CD4-positive, CD25-positive, alpha-beta regulatory T cell (primary cell): ENCODE data around the gene RAI14. TPM values are rescaled to one million over a fixed set of nuclear protein-coding genes. Genes with fewer than 3 reads are reported as not detected.
"Not testable (repeated sequence)": the region's sequence is repeated elsewhere in the genome, so short reads cannot be mapped to it uniquely, and the experiment has no call there.

Experiments
- ATAC-seq, 2 donors: fragments of 150-1000 bp; cut with Tn5 transposase; one replicate each; pipeline ENCODE4 v1.10.0; 2021; ENCODE audit warnings: low read depth in 2 of 2, moderate number of reproducible peaks in 2 of 2, moderate library complexity in 1 of 2
- DNase-seq, 3 donors: peaks; one replicate each; pipeline versions ENCODE4 v3.0.0 to v3.0.0-alpha.2; 2012 to 2022; ENCODE audit warnings: mixed read lengths in 1 of 3
- H3K27ac ChIP-seq: one replicate; pipeline ENCODE4 v1.7.0; 2013; ENCODE audit warnings: mild to moderate bottlenecking, low read length; ENCODE audit not compliant: insufficient read depth, poor library complexity, severe bottlenecking
- H3K27me3 ChIP-seq: one replicate; pipeline ENCODE4 v1.7.0; 2013; ENCODE audit warnings: low read length; ENCODE audit not compliant: control insufficient read depth, insufficient read depth
- H3K36me3 ChIP-seq: one replicate; pipeline ENCODE4 v1.7.0; 2013; ENCODE audit warnings: mild to moderate bottlenecking, low read length, moderate library complexity; ENCODE audit not compliant: control insufficient read depth, insufficient read depth
- H3K4me1 ChIP-seq: 2 replicates; pipeline ENCODE4 v1.7.0; 2013; ENCODE audit warnings: mild to moderate bottlenecking, low read length; ENCODE audit not compliant: insufficient read depth, control insufficient read depth, poor library complexity, severe bottlenecking
- H3K4me3 ChIP-seq: one replicate; pipeline ENCODE4 v1.7.0; 2013; ENCODE audit warnings: low read depth, mild to moderate bottlenecking, low read length, moderate library complexity
- H3K9me3 ChIP-seq, 2 experiments: 1 replicate in 1 of 2; 2 replicates in 1 of 2; pipeline ENCODE4 v1.7.0; 2013; ENCODE audit warnings: low read length in 2 of 2, mild to moderate bottlenecking in 1 of 2, moderate library complexity in 1 of 2; ENCODE audit not compliant: control insufficient read depth in 2 of 2
- H3K27ac Mint-ChIP-seq, 3 donors: one replicate each; pipeline ENCODE4 v1.8.0; 2020 to 2022; ENCODE audit warnings: mild to moderate bottlenecking in 3 of 3, mixed read lengths in 3 of 3, moderate library complexity in 2 of 3
- H3K27me3 Mint-ChIP-seq: one replicate; pipeline ENCODE4 v1.8.0; 2022; ENCODE audit warnings: mild to moderate bottlenecking, mixed read lengths
- H3K36me3 Mint-ChIP-seq: one replicate; pipeline ENCODE4 v1.8.0; 2020; ENCODE audit warnings: mixed read lengths
- H3K4me1 Mint-ChIP-seq, 4 donors: one replicate each; pipeline ENCODE4 v1.8.0; 2020 to 2022; ENCODE audit warnings: mixed read lengths in 4 of 4, mild to moderate bottlenecking in 1 of 4
- H3K4me3 Mint-ChIP-seq, 4 donors: one replicate each; pipeline ENCODE4 v1.8.0; 2020 to 2022; ENCODE audit warnings: mild to moderate bottlenecking in 4 of 4, mixed read lengths in 4 of 4, moderate library complexity in 3 of 4
- H3K9me3 Mint-ChIP-seq, 7 donors: one replicate each; pipeline ENCODE4 v1.8.0; 2020 to 2022; ENCODE audit warnings: mixed read lengths in 7 of 7, mild to moderate bottlenecking in 3 of 7, moderate library complexity in 2 of 7
- polyA plus RNA-seq, 4 donors: library from polyadenylated mRNA; unstranded; fragments of 300-500 nt; fragmentation: Illumina TruSeq; gene quantifications; one replicate each; pipeline ENCODE4 v1.2.3, GENCODE V29; 2021
- total RNA-seq: library from RNA; stranded (reverse); gene quantifications from one replicate; pipeline ENCODE4 v1.2.3, GENCODE V29; 2022

The RAI14 gene
- total and polyA plus RNA-seq, 5 donors from 2014 or later: 0.12 TPM; not detected in 4

DNA sequence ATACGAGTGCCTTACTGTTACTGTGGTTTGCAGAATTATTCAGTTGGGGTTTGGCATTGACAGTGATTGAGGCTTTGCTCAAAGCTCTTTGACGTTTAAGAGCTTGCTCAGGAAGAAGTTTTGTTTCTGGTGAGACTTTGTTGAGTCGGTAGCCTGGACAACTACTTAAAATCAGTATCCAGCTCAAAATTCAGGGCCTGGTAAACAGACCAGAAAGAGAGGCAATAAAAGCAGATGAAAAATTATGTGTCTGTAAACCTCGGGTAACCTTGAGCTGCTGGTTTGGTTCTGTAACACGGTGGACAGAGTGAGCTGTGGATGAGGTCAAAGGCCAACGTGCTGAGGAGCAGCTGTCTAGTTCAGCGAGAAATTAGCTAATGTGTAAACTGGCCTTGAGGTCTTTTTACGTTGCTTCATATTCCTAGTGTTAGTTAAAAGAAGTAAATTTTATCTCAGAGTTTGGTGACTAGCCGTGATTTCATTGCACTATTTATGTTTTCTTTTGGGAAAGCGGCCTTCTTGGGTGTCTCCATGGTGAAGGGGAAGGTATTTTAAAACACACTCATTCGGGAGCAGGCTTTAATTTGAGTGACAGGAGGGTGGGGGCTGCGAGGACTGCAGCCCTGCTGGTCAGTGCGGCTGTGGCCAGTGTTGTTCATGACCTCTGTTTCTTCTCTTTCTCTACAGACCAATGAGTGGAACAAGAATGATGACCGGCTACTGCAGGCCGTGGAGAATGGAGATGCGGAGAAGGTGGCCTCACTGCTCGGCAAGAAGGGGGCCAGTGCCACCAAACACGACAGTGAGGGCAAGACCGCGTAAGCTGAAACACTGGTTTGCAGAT lies 100.9 kb downstream of the RAI14 start:
- no peaks in the 10 kb centered on the region for H3K36me3 Mint-ChIP-seq
- no peak overlapping the region for H3K27ac Mint-ChIP-seq
- DNase-seq (no peak), ATAC-seq (no peak)
- H3K4me1 ChIP-seq: no peaks in the 10 kb centered on the region
- no peak overlapping the region for H3K4me3 Mint-ChIP-seq
- H3K27me3 ChIP-seq: no peaks in the 10 kb centered on the region
- H3K27me3 Mint-ChIP-seq: no peaks in the 10 kb centered on the region
- H3K36me3 ChIP-seq: no peaks in the 10 kb centered on the region
- no peak overlapping the region for H3K4me3 ChIP-seq
- H3K4me1 Mint-ChIP-seq: no peaks in the 10 kb centered on the region
- no peaks in the 10 kb centered on the region for H3K9me3 ChIP-seq
- H3K27ac ChIP-seq: no peak overlapping the region
- H3K9me3 Mint-ChIP-seq: no peaks in the 10 kb centered on the region

DNA sequence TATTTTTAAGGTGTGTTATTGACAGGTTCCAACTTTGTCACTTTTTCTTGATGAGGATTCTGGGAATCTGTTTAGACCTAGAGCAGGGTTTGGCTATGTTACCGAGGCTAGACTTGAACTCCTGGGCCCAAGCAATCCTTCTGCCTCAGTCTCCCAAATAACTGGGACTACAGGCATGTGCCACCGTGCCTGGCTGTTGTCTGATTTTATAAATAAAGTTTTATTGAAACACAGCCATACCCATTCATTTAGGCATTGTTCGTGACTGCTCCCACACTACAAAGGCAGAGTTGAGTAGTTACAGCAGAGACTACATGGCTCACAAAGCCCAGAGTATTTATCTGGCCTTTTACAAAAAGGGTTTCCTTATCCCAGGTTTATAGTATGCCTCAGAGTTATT lies 102.4 kb downstream of the RAI14 start:
- Histone ChIP-seq H3K4me1 (no peaks in the 10 kb centered on the region), H3K27me3 (no peaks in the 10 kb centered on the region), H3K27ac (no peak overlapping the region), H3K9me3 (no peaks in the 10 kb centered on the region), H3K36me3 (no peaks in the 10 kb centered on the region), H3K4me3 (no peak overlapping the region)
- Mint-ChIP-seq H3K9me3 (no peaks in the 10 kb centered on the region), H3K4me3 (no peak overlapping the region), H3K27ac (no peak overlapping the region), H3K4me1 (no peaks in the 10 kb centered on the region), H3K27me3 (no peaks in the 10 kb centered on the region), H3K36me3 (no peaks in the 10 kb centered on the region)
- ATAC-seq: no peak
- no peak for DNase-seq

DNA sequence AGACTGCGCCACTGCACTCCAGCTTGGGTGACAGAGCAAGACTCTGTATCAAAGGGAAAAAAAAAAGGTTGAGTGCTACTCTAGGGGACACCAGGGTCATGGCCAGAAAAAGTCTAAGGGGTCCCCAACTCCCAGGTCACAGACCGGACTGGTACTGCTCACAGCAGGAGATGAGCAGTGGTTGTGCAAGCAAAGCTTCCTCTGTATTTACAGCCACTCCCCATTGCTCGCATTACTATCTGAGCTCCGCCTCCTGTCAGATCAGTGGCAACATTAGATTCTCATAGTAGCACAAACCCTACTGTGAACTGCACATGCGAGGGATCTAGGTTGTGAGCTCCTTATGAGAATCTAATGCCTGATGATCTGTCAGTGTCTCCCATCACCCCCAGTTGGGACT lies 103.1 kb downstream of the RAI14 start:
- not testable (repeated sequence) for H3K4me1 Mint-ChIP-seq, H3K36me3 ChIP-seq

DNA sequence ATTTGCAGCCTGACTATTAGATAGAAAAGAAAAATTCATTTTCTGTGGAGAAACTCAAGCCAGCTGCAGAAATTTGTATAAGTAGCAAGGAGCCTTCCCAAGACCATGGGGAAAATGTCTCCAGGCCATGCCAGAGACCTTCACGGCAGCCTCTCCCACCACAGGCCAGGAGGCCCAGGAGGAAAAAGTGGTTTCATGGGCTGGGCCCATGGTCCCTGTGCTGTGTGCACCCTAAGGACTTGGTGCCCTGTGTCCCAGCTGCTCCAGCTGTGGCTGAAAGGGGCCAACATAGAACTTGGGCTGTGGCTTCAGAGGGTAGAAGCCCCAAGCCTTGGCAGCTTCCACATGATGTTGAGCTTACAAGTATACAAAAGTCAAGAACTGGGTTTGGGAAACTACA lies 109.5 kb downstream of the RAI14 start:
- Mint-ChIP-seq H3K36me3 (no peaks in the 10 kb centered on the region), H3K27me3 (no peaks in the 10 kb centered on the region), H3K27ac (no peak overlapping the region), H3K4me3 (no peak overlapping the region), H3K4me1 (no peaks in the 10 kb centered on the region), H3K9me3 (peaks cover 0 to 2% (median 0%) of the 10 kb centered on the region in 7 donors)
- no peaks in the 10 kb centered on the region for H3K27me3 ChIP-seq
- H3K36me3 ChIP-seq: no peaks in the 10 kb centered on the region
- DNase-seq (no peak), ATAC-seq (no peak)
- H3K4me3 ChIP-seq: no peak overlapping the region
- no peak overlapping the region for H3K27ac ChIP-seq
- H3K4me1 ChIP-seq: no peaks in the 10 kb centered on the region
- no peaks in the 10 kb centered on the region for H3K9me3 ChIP-seq

More for the DNA sequence above, 103.1 kb downstream of the RAI14 start:
- ATAC-seq, H3K4me3 ChIP-seq, H3K9me3 ChIP-seq, H3K27ac Mint-ChIP-seq, H3K9me3 Mint-ChIP-seq, H3K36me3 Mint-ChIP-seq, H3K27me3 ChIP-seq, H3K4me3 Mint-ChIP-seq, H3K27ac ChIP-seq, DNase-seq, H3K27me3 Mint-ChIP-seq, H3K4me1 ChIP-seq: not testable (repeated sequence)

DNA sequence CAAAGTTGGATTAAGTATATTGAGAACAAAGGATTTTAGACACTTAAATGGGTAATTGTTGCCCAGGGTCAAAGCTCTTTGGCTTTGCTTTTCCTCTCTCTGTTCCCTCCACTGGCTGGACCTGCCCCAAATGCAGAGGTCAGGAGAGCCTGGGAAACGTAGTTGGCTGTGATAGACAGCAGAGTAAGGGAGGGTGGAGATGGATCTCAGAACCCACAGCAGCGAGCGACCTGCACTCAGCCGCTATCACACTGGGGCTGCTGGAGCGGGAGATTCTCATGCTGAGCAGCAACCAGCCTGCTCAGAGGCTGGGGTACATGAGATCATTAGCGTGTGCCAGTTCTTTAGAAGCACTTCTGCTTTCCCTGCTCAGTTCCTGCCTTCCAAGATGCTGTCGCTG lies 111.1 kb downstream of the RAI14 start:
- Mint-ChIP-seq H3K27ac (no peak overlapping the region), H3K9me3 (peaks cover 0 to 2% (median 0%) of the 10 kb centered on the region in 7 donors), H3K4me1 (no peaks in the 10 kb centered on the region)

DNA sequence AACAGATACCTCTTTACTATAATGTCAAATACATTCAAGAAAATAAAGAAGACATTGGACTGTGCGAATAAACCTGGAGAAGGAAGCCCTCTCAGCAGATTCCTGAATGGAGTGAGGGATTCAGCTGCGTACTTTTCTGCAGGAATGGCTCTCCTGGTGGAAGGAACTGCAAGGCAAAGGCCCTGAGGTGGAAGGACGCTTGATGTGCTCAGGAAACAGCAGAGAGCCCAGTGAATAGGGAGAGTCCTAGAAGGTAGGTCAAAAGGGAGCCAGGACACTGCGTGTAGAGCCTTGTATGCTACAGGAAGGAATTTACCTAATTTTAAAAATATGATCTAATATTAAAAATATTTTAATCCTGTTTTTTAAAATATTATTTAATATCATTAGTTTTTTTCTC lies 114.4 kb downstream of the RAI14 start:
- Histone ChIP-seq H3K36me3 (no peaks in the 10 kb centered on the region), H3K27ac (no peak overlapping the region), H3K27me3 (no peaks in the 10 kb centered on the region), H3K9me3 (no peaks in the 10 kb centered on the region), H3K4me3 (no peak overlapping the region), H3K4me1 (no peaks in the 10 kb centered on the region)
- H3K27ac Mint-ChIP-seq: no peak overlapping the region
- H3K36me3 Mint-ChIP-seq: no peaks in the 10 kb centered on the region
- H3K4me1 Mint-ChIP-seq: no peaks in the 10 kb centered on the region
- peaks cover 8% of the 10 kb centered on the region for H3K27me3 Mint-ChIP-seq
- H3K9me3 Mint-ChIP-seq: peaks cover 2 to 17% (median 6%) of the 10 kb centered on the region in 7 donors
- H3K4me3 Mint-ChIP-seq: no peak overlapping the region
- no peak for DNase-seq
- ATAC-seq: no peak

More for the DNA sequence above, 111.1 kb downstream of the RAI14 start:
- H3K4me1 ChIP-seq: no peaks in the 10 kb centered on the region
- no peaks in the 10 kb centered on the region for H3K36me3 ChIP-seq
- no peaks in the 10 kb centered on the region for H3K27me3 ChIP-seq
- no peak for ATAC-seq
- no peak for DNase-seq
- H3K9me3 ChIP-seq: no peaks in the 10 kb centered on the region
- no peak overlapping the region for H3K27ac ChIP-seq
- no peak overlapping the region for H3K4me3 Mint-ChIP-seq
- no peak overlapping the region for H3K4me3 ChIP-seq
- H3K27me3 Mint-ChIP-seq: no peaks in the 10 kb centered on the region
- no peaks in the 10 kb centered on the region for H3K36me3 Mint-ChIP-seq

DNA sequence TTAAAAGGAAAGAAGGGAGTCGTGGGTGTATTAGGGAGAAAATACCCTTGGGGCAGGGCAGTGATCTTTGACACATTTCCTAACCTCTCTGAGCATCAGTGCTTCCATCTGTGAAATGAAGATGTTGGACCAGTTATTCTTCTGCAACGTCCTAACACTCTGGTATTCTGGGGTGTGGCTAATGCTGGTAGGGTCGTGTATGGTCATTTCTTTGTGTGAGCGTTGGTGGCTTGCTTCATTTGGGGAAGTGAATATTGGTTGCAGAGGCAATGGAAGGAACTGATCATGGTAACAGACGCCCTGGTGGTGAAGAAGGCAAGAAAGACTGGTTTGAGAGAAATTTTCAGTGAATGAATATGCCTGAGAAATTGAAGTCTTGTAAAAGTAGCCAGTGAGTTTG lies 114.9 kb downstream of the RAI14 start:
- ATAC-seq (no peak), DNase-seq (no peak)
- no peaks in the 10 kb centered on the region for H3K36me3 ChIP-seq
- H3K27me3 ChIP-seq: no peaks in the 10 kb centered on the region
- H3K4me1 Mint-ChIP-seq: no peaks in the 10 kb centered on the region
- no peak overlapping the region for H3K4me3 ChIP-seq
- H3K36me3 Mint-ChIP-seq: no peaks in the 10 kb centered on the region
- no peak overlapping the region for H3K27ac ChIP-seq
- H3K4me3 Mint-ChIP-seq: no peak overlapping the region
- peaks cover 8% of the 10 kb centered on the region for H3K27me3 Mint-ChIP-seq
- H3K27ac Mint-ChIP-seq: peak overlapping the region in 1 of 3 donors; percentile 17
- H3K9me3 Mint-ChIP-seq: peaks cover 2 to 17% (median 6%) of the 10 kb centered on the region in 7 donors
- no peaks in the 10 kb centered on the region for H3K9me3 ChIP-seq
- H3K4me1 ChIP-seq: no peaks in the 10 kb centered on the region
